Type B pancreatic cell (in vitro differentiated cells): ENCODE data around the gene FFAR3. TPM values are rescaled to one million over a fixed set of nuclear protein-coding genes. Genes with fewer than 3 reads are reported as not detected.
A peak's percentile ranks its signal among the peaks of the same experiment; 100 is the strongest.
"Not testable (repeated sequence)": the region's sequence is repeated elsewhere in the genome, so short reads cannot be mapped to it uniquely, and the experiment has no call there.

Source experiments
- DNase-seq: peaks from one replicate; pipeline ENCODE4 v3.0.0; 2021; ENCODE audit warnings: mixed read lengths; ENCODE audit not compliant: unreplicated experiment; ENCODE audit errors: extremely low spot score
- H3K27ac Mint-ChIP-seq: 2 replicates; pipeline ENCODE4 v1.8.0; 2021; ENCODE audit warnings: mild to moderate bottlenecking, mixed read lengths
- H3K27me3 Mint-ChIP-seq: 2 replicates; pipeline ENCODE4 v1.8.0; 2021; ENCODE audit warnings: mixed read lengths
- H3K36me3 Mint-ChIP-seq: 2 replicates; pipeline ENCODE4 v1.8.0; 2021; ENCODE audit warnings: mixed read lengths
- H3K4me1 Mint-ChIP-seq: one replicate; pipeline ENCODE4 v1.8.0; 2021; ENCODE audit warnings: mixed read lengths; ENCODE audit not compliant: unreplicated experiment
- H3K4me3 Mint-ChIP-seq: 2 replicates; pipeline ENCODE4 v1.8.0; 2021; ENCODE audit warnings: mild to moderate bottlenecking, mixed read lengths
- H3K9me3 Mint-ChIP-seq: 2 replicates; pipeline ENCODE4 v1.8.0; 2021; ENCODE audit warnings: mixed read lengths
- total RNA-seq: library from RNA; stranded (reverse); gene quantifications from 2 replicates; pipeline ENCODE4 v1.2.1, GENCODE V29; 2021; ENCODE audit warnings: low replicate concordance
- TF ChIP-seq, protein P1 (sequence below): fragments of 200-600 bp; sonication (generic); conservative IDR thresholded peaks from 2 replicates; pipeline ENCODE4 v1.5.0; 2021; ENCODE audit warnings: antibody characterized with exemption, mild to moderate bottlenecking

The FFAR3 gene
- total RNA-seq, 1 donor from 2014 or later, result 0.34 TPM

DNA sequence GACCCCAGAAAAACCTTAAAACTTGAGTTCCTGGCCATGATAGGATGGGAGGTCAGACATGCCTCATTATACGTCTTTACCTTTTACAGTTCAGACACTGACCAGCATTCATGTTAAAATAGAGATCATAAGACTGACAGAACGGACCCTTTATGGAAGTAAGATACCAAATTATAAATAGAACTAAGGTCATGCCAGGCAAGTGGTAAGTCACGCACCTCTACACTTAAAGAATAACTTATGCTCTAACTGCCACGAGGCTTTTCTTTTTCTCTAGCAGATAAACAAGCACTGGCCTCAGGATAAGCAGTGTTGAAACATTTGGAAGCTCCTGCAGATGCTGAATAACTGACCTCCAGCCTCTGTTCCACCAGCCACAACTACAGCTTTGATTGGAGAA lies 41.0 kb downstream of the FFAR3 start:
- no peaks in the 10 kb centered on the region for H3K4me1 Mint-ChIP-seq
- H3K4me3 Mint-ChIP-seq, result no peak overlapping the region
- DNase-seq, result no peak
- no peaks in the 10 kb centered on the region for H3K27me3 Mint-ChIP-seq
- TF ChIP-seq, protein P1, sequence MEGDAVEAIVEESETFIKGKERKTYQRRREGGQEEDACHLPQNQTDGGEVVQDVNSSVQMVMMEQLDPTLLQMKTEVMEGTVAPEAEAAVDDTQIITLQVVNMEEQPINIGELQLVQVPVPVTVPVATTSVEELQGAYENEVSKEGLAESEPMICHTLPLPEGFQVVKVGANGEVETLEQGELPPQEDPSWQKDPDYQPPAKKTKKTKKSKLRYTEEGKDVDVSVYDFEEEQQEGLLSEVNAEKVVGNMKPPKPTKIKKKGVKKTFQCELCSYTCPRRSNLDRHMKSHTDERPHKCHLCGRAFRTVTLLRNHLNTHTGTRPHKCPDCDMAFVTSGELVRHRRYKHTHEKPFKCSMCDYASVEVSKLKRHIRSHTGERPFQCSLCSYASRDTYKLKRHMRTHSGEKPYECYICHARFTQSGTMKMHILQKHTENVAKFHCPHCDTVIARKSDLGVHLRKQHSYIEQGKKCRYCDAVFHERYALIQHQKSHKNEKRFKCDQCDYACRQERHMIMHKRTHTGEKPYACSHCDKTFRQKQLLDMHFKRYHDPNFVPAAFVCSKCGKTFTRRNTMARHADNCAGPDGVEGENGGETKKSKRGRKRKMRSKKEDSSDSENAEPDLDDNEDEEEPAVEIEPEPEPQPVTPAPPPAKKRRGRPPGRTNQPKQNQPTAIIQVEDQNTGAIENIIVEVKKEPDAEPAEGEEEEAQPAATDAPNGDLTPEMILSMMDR, result no peak
- no peaks in the 10 kb centered on the region for H3K9me3 Mint-ChIP-seq
- no peaks in the 10 kb centered on the region for H3K36me3 Mint-ChIP-seq
- H3K27ac Mint-ChIP-seq, result no peak overlapping the region

DNA sequence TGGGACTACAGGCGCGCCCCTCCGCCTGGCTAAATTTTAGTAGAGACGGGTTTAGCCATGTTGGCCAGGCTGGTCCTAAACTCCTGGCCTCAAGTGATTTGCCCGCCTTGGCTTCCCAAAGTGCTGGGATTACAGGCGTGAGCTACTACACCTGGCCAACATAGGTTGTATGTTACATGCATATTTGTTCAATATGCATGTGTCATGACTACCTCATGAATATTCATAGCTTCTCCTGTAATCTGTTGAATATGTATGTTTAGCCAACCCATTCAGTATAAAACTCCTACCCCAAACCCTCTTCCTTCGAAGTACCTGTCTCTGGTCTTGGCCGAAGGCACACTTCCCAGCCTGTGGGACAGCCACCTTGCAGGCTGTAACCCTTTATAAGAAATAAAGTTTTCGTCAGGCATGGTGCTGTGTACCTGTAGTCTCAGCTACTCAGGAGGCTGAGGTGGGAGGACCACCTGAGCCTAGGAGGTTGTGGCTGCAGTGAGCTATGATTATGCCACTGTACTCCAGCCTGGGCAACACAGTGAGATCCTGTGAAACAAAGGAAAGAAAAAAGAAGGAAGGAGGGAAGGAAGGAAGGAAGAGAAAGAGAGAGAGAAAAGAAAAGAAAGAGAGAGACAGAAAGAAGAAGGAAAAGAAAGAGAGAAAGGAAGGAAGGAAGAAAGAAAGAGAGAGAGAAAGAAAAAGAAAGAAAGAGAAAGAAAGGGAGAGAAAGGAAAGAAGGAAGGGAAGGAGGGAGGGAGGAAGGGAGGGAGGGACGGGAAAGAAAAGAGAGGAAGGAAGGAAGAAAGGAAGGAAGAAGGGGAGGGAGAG lies 41.9 kb downstream of the FFAR3 start:
- Mint-ChIP-seq H3K9me3 (no peaks in the 10 kb centered on the region), H3K4me1 (no peaks in the 10 kb centered on the region), H3K27me3 (no peaks in the 10 kb centered on the region), H3K4me3 (no peak overlapping the region), H3K36me3 (no peaks in the 10 kb centered on the region), H3K27ac (no peak overlapping the region)
- TF ChIP-seq, protein P1, result no peak
- no peak for DNase-seq

DNA sequence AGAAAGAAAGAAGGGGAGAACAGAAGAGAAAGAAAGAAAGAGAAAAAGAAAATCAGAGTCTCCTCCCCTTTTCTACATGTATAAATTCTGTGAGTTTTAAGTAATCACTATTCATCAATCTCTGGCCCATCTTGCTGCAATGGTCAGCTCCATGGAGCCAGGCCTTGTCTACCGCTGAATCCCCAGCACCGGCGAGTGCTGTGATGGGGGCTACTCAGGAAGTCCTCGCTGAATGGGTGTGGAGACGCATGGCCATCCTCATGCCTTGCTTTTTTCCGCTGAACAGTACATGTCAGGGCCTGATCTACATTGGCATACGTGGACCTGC lies 42.5 kb downstream of the FFAR3 start:
- DNase-seq, result no peak
- TF ChIP-seq, protein P1, result no peak
- Mint-ChIP-seq H3K36me3 (no peaks in the 10 kb centered on the region), H3K27me3 (no peaks in the 10 kb centered on the region), H3K4me3 (no peak overlapping the region), H3K9me3 (no peaks in the 10 kb centered on the region), H3K27ac (no peak overlapping the region), H3K4me1 (no peaks in the 10 kb centered on the region)

DNA sequence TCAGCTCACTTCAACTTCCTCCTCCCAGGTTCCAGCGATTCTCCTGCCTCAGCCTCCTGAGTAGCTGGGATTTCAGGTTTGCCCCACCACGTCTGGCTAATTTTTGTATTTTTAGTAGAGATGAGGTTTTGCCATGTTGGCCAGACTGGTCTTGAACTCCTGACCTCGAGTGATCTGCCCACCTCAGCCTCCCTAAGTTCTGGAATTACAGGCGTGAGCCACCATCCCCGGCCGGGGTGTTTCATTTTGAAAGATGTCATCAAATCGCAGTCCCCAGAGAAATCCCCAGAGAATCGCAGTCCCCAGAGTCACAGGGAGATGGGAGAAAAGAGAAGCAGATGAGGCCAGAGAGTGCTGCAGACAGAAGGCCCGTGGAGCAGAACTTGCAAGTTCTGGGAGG lies 43.2 kb downstream of the FFAR3 start:
- not testable (repeated sequence) for DNase-seq, H3K4me3 Mint-ChIP-seq, H3K27ac Mint-ChIP-seq, H3K27me3 Mint-ChIP-seq, H3K4me1 Mint-ChIP-seq, H3K9me3 Mint-ChIP-seq, H3K36me3 Mint-ChIP-seq

DNA sequence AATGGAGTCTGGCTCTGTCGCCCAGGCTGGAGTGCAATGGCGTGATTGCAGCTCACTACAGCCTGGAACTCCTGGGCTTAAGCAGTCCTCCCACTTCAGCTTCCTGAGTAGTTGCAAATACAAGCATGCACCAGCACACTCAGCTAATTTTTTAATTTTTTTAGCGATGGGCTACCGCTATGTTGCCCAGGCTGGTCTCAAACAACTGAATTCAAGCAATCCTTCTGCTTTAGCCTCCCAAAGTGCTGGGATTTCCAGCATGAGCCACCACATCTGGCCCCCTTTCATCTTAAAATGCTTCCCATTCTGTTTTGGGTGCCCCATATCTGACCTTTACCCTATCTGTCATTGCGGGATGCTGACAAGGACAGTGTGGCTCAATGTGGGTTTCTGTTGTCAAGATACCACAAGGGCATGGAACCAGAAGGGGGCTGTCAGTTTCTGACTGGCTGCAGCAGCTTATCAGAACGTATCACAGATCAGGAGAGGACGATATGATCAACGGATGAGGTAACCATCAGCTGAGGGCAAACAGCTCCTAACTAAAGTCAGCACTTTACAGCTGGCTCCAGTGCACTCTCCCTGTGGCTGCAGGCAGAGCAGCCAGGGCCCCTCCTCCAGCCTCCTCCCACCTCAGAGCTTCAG lies 45.0 kb downstream of the FFAR3 start:
- no peaks in the 10 kb centered on the region for H3K4me1 Mint-ChIP-seq
- no peak for DNase-seq
- H3K27ac Mint-ChIP-seq, result peak overlapping the region; percentile 58
- no peak overlapping the region for H3K4me3 Mint-ChIP-seq
- no peaks in the 10 kb centered on the region for H3K9me3 Mint-ChIP-seq
- H3K27me3 Mint-ChIP-seq, result peaks cover 1% of the 10 kb centered on the region
- TF ChIP-seq, protein P1, result no peak
- H3K36me3 Mint-ChIP-seq, result no peaks in the 10 kb centered on the region

DNA sequence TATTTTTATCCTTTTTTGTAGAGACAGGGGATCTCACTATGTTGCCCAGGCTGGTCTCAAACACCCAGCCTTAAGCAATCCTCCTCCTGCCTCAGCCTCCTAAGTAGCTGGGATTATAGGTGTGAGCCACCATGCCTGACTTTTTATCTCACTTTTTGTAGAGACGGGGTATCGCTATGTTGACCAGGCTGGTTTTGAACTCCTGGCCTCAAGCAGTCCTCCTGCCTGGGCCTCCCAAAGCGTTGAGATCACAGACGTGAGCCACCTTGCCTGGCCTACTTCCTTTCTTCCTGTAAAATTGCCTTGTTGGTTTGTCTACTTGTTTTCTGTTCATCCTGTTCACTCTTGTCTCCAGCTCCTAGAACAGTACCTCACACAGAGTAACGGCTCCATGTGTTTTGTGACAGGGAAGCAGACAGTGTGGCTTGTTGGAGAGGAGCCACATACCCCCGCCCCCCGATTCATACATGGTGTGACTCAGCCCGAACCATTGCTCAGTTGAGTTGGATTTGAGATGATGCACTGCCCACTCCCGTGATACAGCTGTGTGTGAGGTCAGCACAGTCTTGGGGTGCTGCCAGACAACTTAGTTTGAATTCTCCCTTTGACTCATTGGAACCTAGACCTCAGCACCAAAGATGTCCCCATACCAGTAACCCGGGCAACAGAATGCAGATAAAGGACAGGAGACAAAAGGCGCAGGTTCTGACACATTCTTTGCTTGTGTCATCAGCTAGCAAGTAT lies 46.8 kb downstream of the FFAR3 start:
- Mint-ChIP-seq H3K27me3 (peaks cover 19% of the 10 kb centered on the region), H3K9me3 (no peaks in the 10 kb centered on the region), H3K27ac (no peak overlapping the region), H3K36me3 (no peaks in the 10 kb centered on the region), H3K4me1 (no peaks in the 10 kb centered on the region), H3K4me3 (no peak overlapping the region)
- DNase-seq, result no peak
- TF ChIP-seq, protein P1, result no peak
